ENCODE results near the gene RB1.
"Not testable (repeated sequence)": the region's sequence is repeated elsewhere in the genome, so short reads cannot be mapped to it uniquely, and the experiment has no call there.

Gene RB1

GRCh38 chr13:48411841-48412531, 108.4 kb downstream of the RB1 start:
- no peak for DNase-seq

- DNase-seq: no peak
Observed at GRCh38 chr13:48412881-48413351, 109.4 kb downstream of the RB1 start, which contains the start of gene LPAR6. Gene LPAR6, minus strand, starts transcription at chr13:48413113. Its CDS starts 690 bp downstream, at chr13:48412423.

GRCh38 chr13:48414501-48414900, 111.0 kb downstream of the RB1 start:
- DNase-seq: no peak

- DNase-seq: no peak
Observed at GRCh38 chr13:48415516-48415915, 112.0 kb downstream of the RB1 start.

GRCh38 chr13:48422003-48422402, 118.5 kb downstream of the RB1 start:
- not testable (repeated sequence) for DNase-seq

- DNase-seq: no peak
Observed at GRCh38 chr13:48424212-48424611, 120.7 kb downstream of the RB1 start.

- DNase-seq: no peak
Observed at GRCh38 chr13:48426052-48426451, 122.5 kb downstream of the RB1 start.

- DNase-seq: not testable (repeated sequence)
Observed at GRCh38 chr13:48426755-48427298, 123.3 kb downstream of the RB1 start.

GRCh38 chr13:48429036-48429435, 125.5 kb downstream of the RB1 start:
- DNase-seq: no peak

- no peak for DNase-seq
Observed at GRCh38 chr13:48429886-48430285, 126.3 kb downstream of the RB1 start.

GRCh38 chr13:48431431-48431830, 127.9 kb downstream of the RB1 start:
- DNase-seq: no peak

GRCh38 chr13:48431987-48432615, 128.6 kb downstream of the RB1 start:
- DNase-seq: no peak

GRCh38 chr13:48434200-48434599, 130.6 kb downstream of the RB1 start:
- no peak for DNase-seq

- DNase-seq: no peak
Observed at GRCh38 chr13:48436661-48437288, 133.2 kb downstream of the RB1 start.

- DNase-seq: no peak
Observed at GRCh38 chr13:48437371-48437770, 133.8 kb downstream of the RB1 start.

GRCh38 chr13:48443442-48444208, 140.1 kb downstream of the RB1 start:
- no peak for DNase-seq

GRCh38 chr13:48446464-48446863, 142.9 kb downstream of the RB1 start:
- DNase-seq: no peak

GRCh38 chr13:48448285-48448958, 144.9 kb downstream of the RB1 start:
- no peak for DNase-seq

GRCh38 chr13:48448959-48449614, 145.5 kb downstream of the RB1 start:
- no peak for DNase-seq

GRCh38 chr13:48449656-48450055, 146.1 kb downstream of the RB1 start:
- DNase-seq: no peak

GRCh38 chr13:48451196-48451595, 147.6 kb downstream of the RB1 start:
- DNase-seq: not testable (repeated sequence)

- DNase-seq: no peak
Observed at GRCh38 chr13:48456546-48456945, 153.0 kb downstream of the RB1 start.
